CD4-positive, alpha-beta memory T cell (primary cell): ENCODE data around the gene DYNLT5. TPM values are rescaled to one million over a fixed set of nuclear protein-coding genes. Genes with fewer than 3 reads are reported as not detected.

Source experiments
- CTCF ChIA-PET: fragments of 350-600 bp; sonication (Branson Sonifier 250); formaldehyde crosslinking; loops from one replicate; lab custom pipeline; 2021; ENCODE audit warnings: inconsistent platforms; ENCODE audit not compliant: partially characterized antibody; lab: Charles Lee
- POLR2A ChIA-PET: fragments of 350-600 bp; sonication (Branson Sonifier 250); formaldehyde crosslinking; loops from one replicate; lab custom pipeline; 2021; ENCODE audit not compliant: partially characterized antibody; lab: Charles Lee
- DNase-seq, 5 donors: peaks; one replicate each; pipeline versions ENCODE4 v3.0.0 to v3.0.0-alpha.2; 2020 to 2022; ENCODE audit warnings: mixed read lengths in 1 of 5
- H3K27ac ChIP-seq: one replicate; pipeline ENCODE4 v1.7.0; 2013; ENCODE audit warnings: low read depth, low read length
- H3K27me3 ChIP-seq: 2 replicates; pipeline ENCODE4 v1.7.0; 2013; ENCODE audit warnings: mild to moderate bottlenecking, low read length, moderate library complexity; ENCODE audit not compliant: insufficient read depth
- H3K36me3 ChIP-seq: 2 replicates; pipeline ENCODE4 v1.7.0; 2013; ENCODE audit warnings: mild to moderate bottlenecking, low read length, moderate library complexity; ENCODE audit not compliant: insufficient read depth
- H3K4me1 ChIP-seq: 2 replicates; pipeline ENCODE4 v1.7.0; 2013; ENCODE audit warnings: mild to moderate bottlenecking, low read length, moderate library complexity; ENCODE audit not compliant: insufficient read depth
- H3K4me3 ChIP-seq, 2 donors: one replicate each; pipeline ENCODE4 v1.7.0; 2013; ENCODE audit warnings: low read length in 2 of 2, mild to moderate bottlenecking in 1 of 2
- H3K9me3 ChIP-seq, 2 donors: one replicate each; pipeline ENCODE4 v1.7.0; 2013; ENCODE audit warnings: low read length in 2 of 2, control low read depth in 1 of 2; ENCODE audit not compliant: control insufficient read depth in 1 of 2
- H3K27ac Mint-ChIP-seq, 7 donors: one replicate each; pipeline ENCODE4 v1.8.0; 2020 to 2021; ENCODE audit warnings: mixed read lengths in 7 of 7, mild to moderate bottlenecking in 6 of 7, inconsistent platforms in 3 of 7, moderate library complexity in 3 of 7
- H3K27me3 Mint-ChIP-seq, 2 donors: one replicate each; pipeline ENCODE4 v1.8.0; 2020 to 2021; ENCODE audit warnings: mixed read lengths in 2 of 2
- H3K36me3 Mint-ChIP-seq, 2 donors: one replicate each; pipeline ENCODE4 v1.8.0; 2020 to 2021; ENCODE audit warnings: mixed read lengths in 2 of 2, inconsistent platforms in 1 of 2, mild to moderate bottlenecking in 1 of 2
- H3K4me1 Mint-ChIP-seq, 4 donors: one replicate each; pipeline ENCODE4 v1.8.0; 2020 to 2021; ENCODE audit warnings: mixed read lengths in 4 of 4, mild to moderate bottlenecking in 1 of 4
- H3K4me3 Mint-ChIP-seq, 8 donors: one replicate each; pipeline ENCODE4 v1.8.0; 2020 to 2021; ENCODE audit warnings: mixed read lengths in 8 of 8, mild to moderate bottlenecking in 7 of 8, moderate library complexity in 6 of 8, inconsistent platforms in 3 of 8
- H3K9me3 Mint-ChIP-seq, 8 donors: one replicate each; pipeline ENCODE4 v1.8.0; 2020 to 2021; ENCODE audit warnings: mixed read lengths in 8 of 8, mild to moderate bottlenecking in 5 of 8, inconsistent platforms in 3 of 8, moderate library complexity in 1 of 8
- intact Hi-C: fragments of 100-400 bp; cut with micrococcal nuclease; formaldehyde crosslinking; loops from one replicate; pipeline ENCODE4 v1.15.1; 2023
- polyA plus RNA-seq, 2 donors: library from polyadenylated mRNA; unstranded; fragments of 300-500 nt; fragmentation: Illumina TruSeq; gene quantifications; one replicate each; pipeline ENCODE4 v1.2.3, GENCODE V29; 2021
- total RNA-seq, 2 experiments: library from RNA; stranded (reverse); gene quantifications; one replicate each; pipeline ENCODE4 v1.2.3, GENCODE V29; 2021

DYNLT5 gene
- total and polyA plus RNA-seq, 4 experiments from 2014 or later = not detected

- no peak for DNase-seq
- H3K36me3 ChIP-seq = no peaks in the 10 kb centered on the region
- H3K9me3 Mint-ChIP-seq = no peaks in the 10 kb centered on the region
- no peaks in the 10 kb centered on the region for H3K36me3 Mint-ChIP-seq
- no peak overlapping the region for H3K4me3 Mint-ChIP-seq
- no peak overlapping the region for H3K27ac Mint-ChIP-seq
- peaks cover 34% of the 10 kb centered on the region for H3K27me3 ChIP-seq
- intact Hi-C loops = no loop called here
- peaks cover 10% of the 10 kb centered on the region for H3K4me1 ChIP-seq
- no peak overlapping the region for H3K27ac ChIP-seq
- ChIA-PET CTCF (interaction anchor here (0.9 to 1.1 kb wide), 2 partner anchors 24 to 245 kb away, joined by 3 read pairs; no protein-coding TSS in a partner anchor), POLR2A (no interaction called here)
- peaks cover 8 to 15% (median 9%) of the 10 kb centered on the region in 4 donors for H3K4me1 Mint-ChIP-seq
- H3K9me3 ChIP-seq = no peaks in the 10 kb centered on the region
- peaks cover 28 to 31% of the 10 kb centered on the region in 2 donors for H3K27me3 Mint-ChIP-seq
- H3K4me3 ChIP-seq = no peak overlapping the region
Observed at GRCh38 chr1:66750577-66750976, 1.7 kb upstream of the DYNLT5 start.

DNA sequence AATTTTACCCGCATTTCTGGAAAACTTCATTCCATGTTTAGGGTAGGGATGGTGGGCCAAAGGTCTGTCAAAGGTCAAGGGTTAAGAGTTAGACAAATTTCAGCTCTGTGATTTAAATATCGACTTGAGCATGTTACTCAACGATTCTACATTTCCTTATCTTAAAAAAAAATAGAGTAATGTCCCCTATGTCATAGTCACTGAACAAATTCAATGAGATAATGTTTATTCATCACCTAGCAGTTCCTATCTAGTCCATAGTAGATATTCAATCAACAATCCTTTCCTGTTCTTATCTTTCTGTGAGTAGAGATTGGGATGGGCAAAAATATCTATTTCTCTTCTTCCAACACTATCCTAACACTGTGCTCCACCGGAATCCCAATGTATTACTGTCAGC, 1.1 kb upstream of the DYNLT5 start:
- intact Hi-C loops = no loop called here
- Mint-ChIP-seq H3K4me3 (no peak overlapping the region), H3K4me1 (peaks cover 8 to 15% (median 9%) of the 10 kb centered on the region in 4 donors), H3K9me3 (no peaks in the 10 kb centered on the region), H3K27ac (no peak overlapping the region), H3K36me3 (no peaks in the 10 kb centered on the region), H3K27me3 (peaks cover 28 to 31% of the 10 kb centered on the region in 2 donors)
- H3K4me3 ChIP-seq = no peak overlapping the region
- POLR2A ChIA-PET = no interaction called here
- no peak for DNase-seq
- H3K27me3 ChIP-seq = peaks cover 35% of the 10 kb centered on the region
- H3K9me3 ChIP-seq = no peaks in the 10 kb centered on the region
- H3K27ac ChIP-seq = no peak overlapping the region
- peaks cover 10% of the 10 kb centered on the region for H3K4me1 ChIP-seq
- H3K36me3 ChIP-seq = no peaks in the 10 kb centered on the region
- CTCF ChIA-PET = no interaction called here

GRCh38 chr1:66752671-66753371, 562 bp downstream of the DYNLT5 start:
- CTCF ChIA-PET = interaction anchor here (1.3 kb wide), 1 partner anchor 11 kb away, joined by 3 read pairs; no protein-coding TSS in a partner anchor
- peak overlapping the region in 1 of 7 donors; percentile 66 for H3K27ac Mint-ChIP-seq
- no peak for DNase-seq

DNA sequence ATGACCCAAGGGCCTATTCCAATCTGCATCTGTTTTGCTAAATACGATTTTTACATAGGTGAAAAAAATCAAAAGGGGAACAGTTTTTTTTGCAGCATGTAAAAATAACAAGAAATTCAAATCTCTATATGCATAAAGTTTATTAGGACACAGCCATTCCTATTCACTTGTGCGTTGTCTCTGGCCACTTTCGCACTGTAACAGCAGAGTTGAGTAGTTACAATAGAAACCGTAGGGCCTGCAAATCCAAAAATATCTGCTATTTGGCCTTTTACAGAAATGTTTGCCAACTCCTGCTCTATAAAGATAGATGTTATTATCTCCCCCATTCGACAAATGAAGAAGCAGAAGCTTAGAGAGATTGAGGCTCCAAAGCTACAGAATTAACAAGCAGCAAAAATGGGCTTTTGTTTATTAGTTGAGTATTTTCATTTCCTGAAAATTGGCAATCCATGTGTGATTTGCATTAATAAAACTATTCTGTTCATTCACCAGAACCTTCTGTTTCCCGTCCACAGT, 5.5 kb downstream of the DYNLT5 start:
- intact Hi-C loops = no loop called here
- Histone ChIP-seq H3K27me3 (peaks cover 13% of the 10 kb centered on the region), H3K4me3 (no peak overlapping the region), H3K9me3 (no peaks in the 10 kb centered on the region), H3K27ac (no peak overlapping the region), H3K36me3 (no peaks in the 10 kb centered on the region), H3K4me1 (no peaks in the 10 kb centered on the region)
- CTCF ChIA-PET = interaction anchor here (0.7 to 3.0 kb wide), 7 partner anchors 8 to 456 kb away, joined by 3 to 9 read pairs (median 3); no protein-coding TSS in a partner anchor
- no peaks in the 10 kb centered on the region for H3K36me3 Mint-ChIP-seq
- no peak for DNase-seq
- no peak overlapping the region for H3K4me3 Mint-ChIP-seq
- peaks cover 9 to 15% of the 10 kb centered on the region in 2 donors for H3K27me3 Mint-ChIP-seq
- peaks cover 3 to 5% (median 3%) of the 10 kb centered on the region in 4 donors for H3K4me1 Mint-ChIP-seq
- POLR2A ChIA-PET = no interaction called here
- H3K27ac Mint-ChIP-seq = no peak overlapping the region
- H3K9me3 Mint-ChIP-seq = no peaks in the 10 kb centered on the region

More at GRCh38 chr1:66752671-66753371, 562 bp downstream of the DYNLT5 start:
- peak overlapping the region in 6 of 8 donors; percentile 1 to 85 (median 56) for H3K4me3 Mint-ChIP-seq
- intact Hi-C loops = no loop called here
- no peaks in the 10 kb centered on the region for H3K9me3 ChIP-seq
- peaks cover 26 to 33% of the 10 kb centered on the region in 2 donors for H3K27me3 Mint-ChIP-seq
- H3K36me3 Mint-ChIP-seq = no peaks in the 10 kb centered on the region
- peaks cover 8 to 15% (median 9%) of the 10 kb centered on the region in 4 donors for H3K4me1 Mint-ChIP-seq
- no peaks in the 10 kb centered on the region for H3K36me3 ChIP-seq
- no peak overlapping the region for H3K27ac ChIP-seq
- peaks cover 10% of the 10 kb centered on the region for H3K4me1 ChIP-seq
- no peak overlapping the region for H3K4me3 ChIP-seq
- POLR2A ChIA-PET = no interaction called here
- H3K9me3 Mint-ChIP-seq = no peaks in the 10 kb centered on the region
- H3K27me3 ChIP-seq = peaks cover 35% of the 10 kb centered on the region

DNA sequence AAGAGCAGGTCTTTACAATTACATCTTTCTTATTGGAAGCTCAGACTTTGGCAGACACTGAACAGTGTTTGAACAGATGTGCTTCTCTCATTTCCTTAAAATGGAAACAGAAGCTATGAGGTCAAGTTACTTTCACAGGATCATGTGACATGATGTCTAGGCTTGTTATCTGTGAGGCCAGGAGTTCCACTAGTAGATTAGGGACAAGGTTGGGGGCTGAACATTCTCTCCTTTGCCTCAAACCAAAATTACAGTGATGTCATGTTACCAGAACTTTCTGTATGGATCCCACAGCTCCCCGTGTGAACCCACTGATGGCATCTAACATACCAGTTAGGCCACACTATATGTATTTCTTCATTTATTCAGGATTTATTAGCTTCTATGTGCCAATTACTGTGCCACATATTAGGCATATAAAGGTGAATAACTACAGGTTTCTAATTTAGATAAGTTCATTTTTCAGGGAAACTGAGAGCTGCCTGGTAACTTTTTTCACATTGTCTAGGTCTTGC, 6.0 kb downstream of the DYNLT5 start:
- DNase-seq = no peak
- Histone ChIP-seq H3K9me3 (no peaks in the 10 kb centered on the region), H3K36me3 (no peaks in the 10 kb centered on the region), H3K4me1 (no peaks in the 10 kb centered on the region), H3K27me3 (peaks cover 8% of the 10 kb centered on the region), H3K4me3 (no peak overlapping the region), H3K27ac (no peak overlapping the region)
- Mint-ChIP-seq H3K27ac (no peak overlapping the region), H3K36me3 (no peaks in the 10 kb centered on the region), H3K4me1 (no peaks in the 10 kb centered on the region), H3K4me3 (no peak overlapping the region), H3K27me3 (peaks cover 6 to 12% of the 10 kb centered on the region in 2 donors), H3K9me3 (no peaks in the 10 kb centered on the region)
- POLR2A ChIA-PET = no interaction called here
- CTCF ChIA-PET = interaction anchor here (0.7 to 3.0 kb wide), 7 partner anchors 8 to 743 kb away, joined by 3 to 9 read pairs (median 3); no protein-coding TSS in a partner anchor
- intact Hi-C loops = no loop called here

DNA sequence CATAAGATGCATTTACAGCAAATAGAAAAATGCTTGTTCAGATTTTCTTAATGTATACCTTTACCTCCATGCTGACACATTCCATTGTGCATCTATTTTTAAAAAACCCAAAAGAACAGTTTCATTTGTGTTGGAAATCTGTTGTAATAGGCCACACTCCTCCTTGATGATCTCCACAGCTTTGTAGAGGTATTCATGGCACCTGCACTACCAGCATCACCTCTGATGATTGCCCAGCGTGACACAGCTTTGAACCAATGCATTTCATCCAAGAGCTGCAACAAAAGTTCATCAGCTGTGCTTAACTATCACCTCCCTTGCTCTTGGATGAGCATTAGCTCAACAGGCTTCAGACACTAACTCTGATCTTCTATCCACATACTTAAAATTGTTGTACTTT, 8.2 kb downstream of the DYNLT5 start:
- no peaks in the 10 kb centered on the region for H3K9me3 Mint-ChIP-seq
- no peak for DNase-seq
- peaks cover 2% of the 10 kb centered on the region for H3K27me3 ChIP-seq
- H3K27ac ChIP-seq = no peak overlapping the region
- peaks cover 0 to 3% (median 0%) of the 10 kb centered on the region in 4 donors for H3K4me1 Mint-ChIP-seq
- no peaks in the 10 kb centered on the region for H3K9me3 ChIP-seq
- no peaks in the 10 kb centered on the region for H3K36me3 ChIP-seq
- H3K27ac Mint-ChIP-seq = no peak overlapping the region
- intact Hi-C loops = loop anchor here (10.0 kb wide), 1 partner anchor 674 kb away; the partner anchor contains the start of gene SERBP1
- no peaks in the 10 kb centered on the region for H3K4me1 ChIP-seq
- CTCF ChIA-PET = interaction anchor here (0.5 to 8.0 kb wide), 2 partner anchors 452 to 711 kb away, joined by 4 to 95 read pairs; no protein-coding TSS in a partner anchor
- peaks cover 4 to 8% of the 10 kb centered on the region in 2 donors for H3K27me3 Mint-ChIP-seq
- H3K4me3 ChIP-seq = no peak overlapping the region
- POLR2A ChIA-PET = no interaction called here
- H3K36me3 Mint-ChIP-seq = no peaks in the 10 kb centered on the region
- H3K4me3 Mint-ChIP-seq = no peak overlapping the region

- no peak overlapping the region for H3K27ac ChIP-seq
- H3K36me3 ChIP-seq = no peaks in the 10 kb centered on the region
- ChIA-PET CTCF (interaction anchor here (8.0 kb wide), 1 partner anchor 451 kb away, joined by 95 read pairs; no protein-coding TSS in a partner anchor), POLR2A (no interaction called here)
- Mint-ChIP-seq H3K36me3 (no peaks in the 10 kb centered on the region), H3K4me1 (peaks cover 0 to 3% (median 0%) of the 10 kb centered on the region in 4 donors), H3K27me3 (peaks cover 4 to 7% of the 10 kb centered on the region in 2 donors), H3K27ac (no peak overlapping the region), H3K9me3 (no peaks in the 10 kb centered on the region), H3K4me3 (no peak overlapping the region)
- H3K4me3 ChIP-seq = no peak overlapping the region
- H3K4me1 ChIP-seq = no peaks in the 10 kb centered on the region
- no peaks in the 10 kb centered on the region for H3K27me3 ChIP-seq
- intact Hi-C loops = loop anchor here (10.0 kb wide), 1 partner anchor 674 kb away; the partner anchor contains the start of gene SERBP1
- DNase-seq = no peak
- H3K9me3 ChIP-seq = no peaks in the 10 kb centered on the region
Observed at GRCh38 chr1:66761221-66761620, 9.0 kb downstream of the DYNLT5 start.
